ENCODE results near the gene LYST.
"Not testable (repeated sequence)": the region's sequence is repeated elsewhere in the genome, so short reads cannot be mapped to it uniquely, and the experiment has no call there.

DNA sequence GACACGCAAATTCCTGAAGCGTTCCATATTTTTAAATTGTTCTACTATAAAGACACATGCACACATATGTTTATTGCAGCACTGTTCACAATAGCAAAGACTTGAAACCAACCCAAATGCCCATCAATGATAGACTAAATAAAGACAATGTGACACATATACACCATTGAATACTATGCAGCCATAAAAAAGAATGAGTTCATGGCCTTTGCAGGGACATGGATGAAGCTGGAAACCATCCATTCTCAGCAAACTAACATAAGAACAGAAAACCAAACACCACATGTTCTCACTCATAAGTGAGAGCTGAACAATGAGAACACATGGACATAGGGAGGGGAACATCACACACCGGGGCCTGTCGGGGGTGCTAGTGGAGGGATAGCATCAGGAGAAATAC is 48.8 kb upstream of the LYST start:
- TF ChIP-seq, protein P1, sequence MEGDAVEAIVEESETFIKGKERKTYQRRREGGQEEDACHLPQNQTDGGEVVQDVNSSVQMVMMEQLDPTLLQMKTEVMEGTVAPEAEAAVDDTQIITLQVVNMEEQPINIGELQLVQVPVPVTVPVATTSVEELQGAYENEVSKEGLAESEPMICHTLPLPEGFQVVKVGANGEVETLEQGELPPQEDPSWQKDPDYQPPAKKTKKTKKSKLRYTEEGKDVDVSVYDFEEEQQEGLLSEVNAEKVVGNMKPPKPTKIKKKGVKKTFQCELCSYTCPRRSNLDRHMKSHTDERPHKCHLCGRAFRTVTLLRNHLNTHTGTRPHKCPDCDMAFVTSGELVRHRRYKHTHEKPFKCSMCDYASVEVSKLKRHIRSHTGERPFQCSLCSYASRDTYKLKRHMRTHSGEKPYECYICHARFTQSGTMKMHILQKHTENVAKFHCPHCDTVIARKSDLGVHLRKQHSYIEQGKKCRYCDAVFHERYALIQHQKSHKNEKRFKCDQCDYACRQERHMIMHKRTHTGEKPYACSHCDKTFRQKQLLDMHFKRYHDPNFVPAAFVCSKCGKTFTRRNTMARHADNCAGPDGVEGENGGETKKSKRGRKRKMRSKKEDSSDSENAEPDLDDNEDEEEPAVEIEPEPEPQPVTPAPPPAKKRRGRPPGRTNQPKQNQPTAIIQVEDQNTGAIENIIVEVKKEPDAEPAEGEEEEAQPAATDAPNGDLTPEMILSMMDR (conservative IDR thresholded peaks at IDR 0.05 in 1 of 2, IDR thresholded peaks at IDR 0.05 in 1 of 2; ENCODE audit: low read depth in 1 of 2, low read length in 2 of 2): not testable (repeated sequence)
- TF ChIP-seq EZH2 (IDR thresholded peaks at IDR 0.05; ENCODE audit: low read length, missing control alignments): not testable (repeated sequence)

Data from fibroblast of lung (primary cell).